Inflammatory macrophage (primary cell): Measurements from ENCODE around the gene RNF135.
A peak's percentile ranks its signal among the peaks of the same experiment; 100 is the strongest.
"Not testable (repeated sequence)": the region's sequence is repeated elsewhere in the genome, so short reads cannot be mapped to it uniquely, and the experiment has no call there.

Source experiments
- DNase-seq, 2 donors: peaks; one replicate each; pipeline ENCODE4 v3.0.0-alpha.2; 2020 to 2022
- total RNA-seq, 18 experiments: gene quantifications; one replicate each; lab custom pipeline; 2026; ENCODE audit warnings: mixed read lengths in 6 of 18, inconsistent platforms in 2 of 18; lab: John Stamatoyannopoulos, UW

RNF135 gene, protein sequence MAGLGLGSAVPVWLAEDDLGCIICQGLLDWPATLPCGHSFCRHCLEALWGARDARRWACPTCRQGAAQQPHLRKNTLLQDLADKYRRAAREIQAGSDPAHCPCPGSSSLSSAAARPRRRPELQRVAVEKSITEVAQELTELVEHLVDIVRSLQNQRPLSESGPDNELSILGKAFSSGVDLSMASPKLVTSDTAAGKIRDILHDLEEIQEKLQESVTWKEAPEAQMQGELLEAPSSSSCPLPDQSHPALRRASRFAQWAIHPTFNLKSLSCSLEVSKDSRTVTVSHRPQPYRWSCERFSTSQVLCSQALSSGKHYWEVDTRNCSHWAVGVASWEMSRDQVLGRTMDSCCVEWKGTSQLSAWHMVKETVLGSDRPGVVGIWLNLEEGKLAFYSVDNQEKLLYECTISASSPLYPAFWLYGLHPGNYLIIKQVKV
- 17.1 to 62.6 (median 46.1) reads per million in 18 experiments for total RNA-seq

DNA sequence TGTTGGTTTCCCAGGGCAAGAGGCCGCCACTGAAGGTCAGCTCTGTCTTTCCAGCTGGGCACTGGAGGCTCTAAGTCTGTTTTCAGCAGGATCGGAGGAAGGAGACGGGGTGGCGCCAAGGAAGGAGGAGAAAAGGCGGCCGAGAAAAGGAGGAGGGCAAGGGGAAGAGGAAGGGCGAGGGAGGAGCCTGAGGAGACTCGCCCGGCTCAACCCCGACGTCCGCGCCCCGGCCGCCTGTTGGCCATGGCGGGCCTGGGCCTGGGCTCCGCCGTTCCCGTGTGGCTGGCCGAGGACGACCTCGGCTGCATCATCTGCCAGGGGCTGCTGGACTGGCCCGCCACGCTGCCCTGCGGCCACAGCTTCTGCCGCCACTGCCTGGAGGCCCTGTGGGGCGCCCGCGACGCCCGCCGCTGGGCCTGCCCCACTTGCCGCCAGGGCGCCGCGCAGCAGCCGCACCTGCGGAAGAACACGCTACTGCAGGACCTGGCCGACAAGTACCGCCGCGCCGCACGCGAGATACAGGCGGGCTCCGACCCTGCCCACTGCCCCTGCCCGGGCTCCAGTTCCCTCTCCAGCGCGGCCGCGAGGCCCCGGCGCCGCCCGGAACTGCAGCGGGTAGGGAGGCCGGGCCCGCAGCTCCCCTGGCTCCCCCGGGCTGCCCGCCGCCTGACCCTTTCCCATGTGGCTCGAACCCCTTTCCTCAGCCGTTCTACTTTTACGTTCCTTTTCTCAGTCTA lies at the start of gene RNF135:
Gene RNF135 (plus strand): TSS at position 209 of the 737 bp plus-strand sequence. CDS start 35 bp downstream, at position 244.
- peak; percentile 85 to 89 for DNase-seq

GRCh38 chr17:30921544-30922196 lies 49.2 kb upstream of the RNF135 start, which contains the start of gene ADAP2:
TSS of gene ADAP2 (plus strand) at chr17:30921945. CDS start at chr17:30922015, 70 bp downstream.
- peak; percentile 78 to 86 for DNase-seq

DNA sequence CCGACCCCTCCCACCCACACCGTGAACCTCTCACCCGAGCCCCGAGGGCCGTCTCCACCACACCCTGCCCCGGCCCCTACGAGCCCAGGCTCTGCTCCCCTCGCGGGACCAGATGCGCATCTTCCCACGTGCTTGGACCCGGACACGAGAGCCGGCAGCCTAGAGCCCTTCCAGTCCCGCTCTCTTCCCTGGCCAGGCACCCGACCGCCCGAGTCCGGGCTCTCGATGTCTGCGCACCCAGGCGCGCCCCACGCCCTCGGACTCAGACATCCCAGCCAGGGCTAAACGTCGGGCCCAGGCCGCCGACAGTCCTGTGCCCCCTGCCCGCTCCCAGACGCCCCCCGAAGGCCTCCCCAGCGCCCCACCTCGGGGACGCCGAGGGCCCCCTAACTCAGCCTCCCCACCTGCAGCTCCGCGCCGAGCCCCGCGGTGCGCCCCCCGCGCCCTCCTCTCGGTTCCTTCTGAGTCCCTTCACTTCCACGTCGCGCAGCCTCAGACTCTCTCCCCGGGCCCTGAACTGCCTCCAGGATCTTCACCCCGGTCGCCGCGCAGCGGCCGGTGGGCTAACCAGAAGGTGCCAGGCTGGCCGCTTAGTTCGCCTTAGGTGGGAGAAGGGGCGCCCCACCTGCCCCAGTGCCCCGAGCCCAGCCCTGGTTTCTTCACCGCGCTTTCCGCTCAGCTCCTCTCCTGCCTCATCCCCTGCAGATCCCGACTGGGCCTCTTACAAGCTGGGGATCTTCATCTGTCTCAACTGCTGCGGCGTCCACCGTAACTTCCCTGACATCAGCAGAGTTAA lies 48.4 kb upstream of the RNF135 start:
- peak in 1 of 2 donors; percentile 35 for DNase-seq

DNA sequence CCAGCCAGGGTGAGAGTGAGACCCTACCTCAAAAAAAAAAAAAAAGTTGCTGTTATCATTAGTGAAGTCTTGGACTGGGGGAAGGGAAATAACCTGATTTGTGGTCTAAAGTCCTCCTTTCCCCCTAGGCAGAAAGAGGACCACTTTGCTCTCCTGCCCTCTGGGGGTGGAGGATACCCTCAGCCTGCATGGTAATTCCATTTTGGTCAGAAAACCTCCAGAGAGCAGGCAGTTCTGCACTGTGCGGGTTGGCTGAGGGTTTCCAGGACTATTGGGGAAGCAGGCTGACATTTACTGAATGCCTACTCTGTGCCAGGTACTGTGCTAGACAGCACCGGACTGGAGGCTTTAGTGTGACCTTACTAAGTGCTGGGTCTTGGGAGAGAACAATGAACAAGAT lies 46.5 kb upstream of the RNF135 start:
- no peak for DNase-seq

DNA sequence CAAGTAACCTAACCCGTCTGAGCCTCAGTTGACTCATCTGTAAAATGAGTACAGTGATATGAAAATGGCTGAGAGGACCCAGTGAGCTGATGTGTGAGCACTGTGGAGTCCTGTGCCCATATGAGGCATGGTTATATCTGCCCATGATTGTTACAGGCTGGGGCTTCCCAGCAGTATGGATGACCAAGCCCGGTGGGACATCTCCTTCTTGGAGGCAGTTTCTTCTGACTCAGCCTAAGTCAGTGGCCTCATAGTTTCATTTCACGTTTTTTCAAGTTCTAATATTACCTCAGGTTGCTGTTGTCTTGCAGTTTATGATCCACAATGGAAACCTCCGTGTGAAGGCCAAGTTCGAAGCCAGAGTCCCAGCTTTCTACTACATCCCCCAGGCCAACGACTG lies 44.3 kb upstream of the RNF135 start:
- peak in 1 of 2 donors; percentile 22 for DNase-seq

GRCh38 chr17:30927756-30928155 lies 43.1 kb upstream of the RNF135 start:
- peak in 1 of 2 donors; percentile 52 for DNase-seq

DNA sequence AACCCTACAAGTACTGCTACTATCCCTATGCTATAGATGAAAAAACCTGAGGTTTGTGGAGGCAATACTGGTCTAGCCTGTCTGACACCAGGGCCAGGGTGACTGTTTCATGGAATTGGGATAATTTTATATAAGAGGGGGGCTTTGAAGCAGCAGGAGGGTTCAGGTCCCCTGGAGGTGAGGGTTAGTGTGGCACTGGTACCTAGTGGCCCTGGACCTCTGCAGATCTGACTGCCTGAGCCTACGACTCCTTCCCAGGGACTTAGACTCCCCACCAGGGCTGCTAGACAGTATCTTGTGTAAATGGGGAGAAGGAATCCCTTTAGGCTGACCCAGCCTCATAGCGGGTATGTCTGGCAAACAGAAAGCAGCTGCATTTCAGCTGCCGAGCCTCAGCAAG lies 42.3 kb upstream of the RNF135 start:
- no peak for DNase-seq

DNA sequence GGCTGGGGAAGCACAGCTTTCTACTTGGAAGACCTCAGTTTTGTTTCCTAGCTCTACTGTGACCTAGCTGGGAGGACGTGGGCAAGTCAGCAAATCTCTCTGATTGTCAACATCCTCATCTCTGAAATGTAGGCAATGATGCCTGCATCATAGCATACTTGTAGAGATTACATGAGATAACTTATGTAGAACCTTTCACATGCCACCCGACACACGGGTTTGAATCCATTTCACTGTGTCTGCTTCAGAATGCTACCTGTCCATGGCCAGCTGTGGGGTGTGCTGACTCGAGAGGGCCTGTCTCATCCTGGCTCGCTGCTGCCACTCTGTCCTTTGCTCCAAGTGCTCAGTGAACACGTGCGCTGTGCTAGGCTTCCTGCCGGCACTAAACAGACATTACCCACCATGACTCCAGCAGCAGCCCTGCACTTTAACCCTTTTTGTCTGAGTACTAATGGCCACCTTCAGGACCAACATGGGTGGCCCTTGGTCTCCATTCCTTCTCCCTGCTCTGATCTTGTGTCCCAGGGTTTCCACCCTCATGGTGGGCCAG lies 41.7 kb upstream of the RNF135 start:
- DNase-seq, result no peak

GRCh38 chr17:30929861-30930260 lies 41.0 kb upstream of the RNF135 start:
- DNase-seq, result not testable (repeated sequence)

DNA sequence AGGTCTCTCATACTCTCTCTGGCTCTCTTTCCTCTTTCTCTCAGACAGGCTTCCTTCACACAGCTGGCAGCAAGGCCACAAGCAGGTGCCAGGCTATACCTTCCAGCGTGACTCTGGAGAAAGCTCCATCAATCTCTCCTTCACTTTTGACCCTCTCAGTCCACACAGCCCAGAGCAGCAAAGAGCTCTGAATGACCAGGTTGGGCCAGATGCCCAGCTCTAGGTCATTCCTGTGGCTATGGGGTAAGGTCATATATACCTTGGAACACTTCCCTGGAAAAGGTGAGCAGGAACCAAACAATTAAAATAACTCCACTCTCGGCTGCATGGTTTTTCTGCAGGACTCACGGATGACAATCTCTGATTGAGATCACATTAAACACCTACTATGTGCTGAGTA lies 40.3 kb upstream of the RNF135 start:
- DNase-seq, result no peak

DNA sequence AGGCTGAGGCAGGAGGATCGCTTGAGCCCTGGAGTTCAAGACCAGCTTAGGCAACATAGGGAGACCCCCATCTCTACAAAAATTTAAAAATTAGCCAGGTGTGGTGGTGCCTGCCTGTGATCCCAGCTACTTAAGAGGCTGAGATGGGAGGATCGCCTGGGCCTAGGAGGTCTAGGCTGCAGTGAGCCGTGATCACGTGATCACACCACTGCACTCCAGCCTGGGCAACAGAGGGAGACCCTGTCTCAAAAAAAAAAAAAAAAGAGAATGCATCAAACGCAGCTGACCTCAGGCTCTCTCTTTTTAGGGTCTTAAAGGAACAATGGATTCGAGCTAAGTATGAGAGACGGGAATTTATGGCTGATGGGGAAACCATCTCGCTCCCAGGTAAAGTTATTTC lies 39.3 kb upstream of the RNF135 start:
- DNase-seq, result not testable (repeated sequence)

GRCh38 chr17:30933966-30934365 lies 36.9 kb upstream of the RNF135 start:
- DNase-seq, result no peak

- DNase-seq, result peak in 1 of 2 donors; percentile 34
These were observed 31.7 kb upstream of the RNF135 start for GRCh38 chr17:30939051-30939689.

- DNase-seq, result no peak
These were observed 28.3 kb upstream of the RNF135 start for GRCh38 chr17:30942308-30943079.

GRCh38 chr17:30947796-30948195 lies 23.0 kb upstream of the RNF135 start:
- no peak for DNase-seq

GRCh38 chr17:30950189-30950588 lies 20.6 kb upstream of the RNF135 start:
- DNase-seq, result no peak

GRCh38 chr17:30950669-30951399 lies 20.0 kb upstream of the RNF135 start:
- DNase-seq, result peak; percentile 88 to 92

DNA sequence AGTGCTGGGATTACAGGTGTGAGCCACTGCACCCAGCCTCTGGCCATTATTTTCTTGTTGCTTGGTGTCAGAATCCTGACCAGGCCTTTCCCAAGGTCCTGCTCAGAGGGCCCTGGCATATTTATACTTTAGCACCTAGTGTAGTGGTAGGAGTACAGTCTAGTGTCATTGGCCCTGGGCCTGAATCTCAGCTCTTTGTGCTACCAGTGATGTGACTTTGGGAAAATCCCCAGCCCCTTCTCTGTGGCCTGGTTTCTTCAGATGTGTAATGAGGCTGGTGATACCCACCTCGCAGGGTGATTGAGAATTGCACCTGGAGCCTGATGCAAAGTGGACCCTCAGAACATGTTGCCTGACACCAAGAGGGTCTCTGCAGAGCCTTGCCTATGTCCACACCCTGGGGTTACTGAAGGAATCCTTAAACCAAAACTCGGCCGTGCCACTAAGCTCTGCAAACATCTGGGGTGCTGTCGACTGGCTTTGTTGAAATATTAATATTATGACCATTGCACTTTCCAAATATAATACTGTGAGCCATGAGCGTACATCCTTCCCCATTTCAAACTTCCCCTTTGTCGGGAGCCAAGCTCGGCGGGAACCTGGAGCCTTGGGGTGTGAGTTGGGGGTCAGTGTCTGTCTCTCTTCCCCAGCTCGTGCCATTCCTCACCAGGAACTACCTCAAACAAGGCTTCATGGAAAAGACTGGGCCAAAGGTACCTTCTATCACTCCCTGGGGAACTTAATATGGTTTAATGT lies 18.0 kb upstream of the RNF135 start:
- DNase-seq, result peak; percentile 88 to 90
